HG03378 (cell line): Measurements from ENCODE around the gene NCAM1.
"Not testable (repeated sequence)": the region's sequence is repeated elsewhere in the genome, so short reads cannot be mapped to it uniquely, and the experiment has no call there.

Source experiments
- ATAC-seq: cut with Tn5 transposase; IDR thresholded peaks from one replicate; pipeline ENCODE4 v1.9.1; 2021; ENCODE audit warnings: mild to moderate bottlenecking, moderate library complexity; ENCODE audit not compliant: unreplicated experiment

NCAM1 gene

GRCh38 chr11:112961146-112961668 lies at the start of gene NCAM1:
TSS of gene NCAM1 (plus strand) at chr11:112961420.
- no peak for ATAC-seq

- no peak for ATAC-seq
Observed at GRCh38 chr11:112922606-112923005, 38.6 kb upstream of the NCAM1 start.

GRCh38 chr11:112924836-112925235 lies 36.4 kb upstream of the NCAM1 start:
- not testable (repeated sequence) for ATAC-seq

- no peak for ATAC-seq
Observed at GRCh38 chr11:112925516-112926310, 35.5 kb upstream of the NCAM1 start.

GRCh38 chr11:112928136-112928535 lies 33.1 kb upstream of the NCAM1 start:
- ATAC-seq, result no peak

GRCh38 chr11:112929432-112929831 lies 31.8 kb upstream of the NCAM1 start:
- no peak for ATAC-seq

- ATAC-seq, result no peak
Observed at GRCh38 chr11:112931703-112932102, 29.5 kb upstream of the NCAM1 start.

- no peak for ATAC-seq
Observed at GRCh38 chr11:112932593-112932992, 28.6 kb upstream of the NCAM1 start.

- no peak for ATAC-seq
Observed at GRCh38 chr11:112933970-112934369, 27.2 kb upstream of the NCAM1 start.

- no peak for ATAC-seq
Observed at GRCh38 chr11:112941104-112941503, 20.1 kb upstream of the NCAM1 start.

- ATAC-seq, result no peak
Observed at GRCh38 chr11:112942966-112943643, 18.1 kb upstream of the NCAM1 start.

GRCh38 chr11:112946866-112947265 lies 14.4 kb upstream of the NCAM1 start:
- ATAC-seq, result no peak

- ATAC-seq, result no peak
Observed at GRCh38 chr11:112949781-112950575, 11.2 kb upstream of the NCAM1 start.

- no peak for ATAC-seq
Observed at GRCh38 chr11:112958670-112959069, 2.5 kb upstream of the NCAM1 start.

- ATAC-seq, result no peak
Observed at GRCh38 chr11:112961751-112962578, 745 bp downstream of the NCAM1 start.

- no peak for ATAC-seq
Observed at GRCh38 chr11:112962579-112963367, 1.6 kb downstream of the NCAM1 start.

GRCh38 chr11:112963368-112963955 lies 2.2 kb downstream of the NCAM1 start:
- ATAC-seq, result no peak

GRCh38 chr11:112965656-112966055 lies 4.4 kb downstream of the NCAM1 start:
- ATAC-seq, result no peak

GRCh38 chr11:112966561-112966960 lies 5.3 kb downstream of the NCAM1 start:
- ATAC-seq, result no peak
